WTC11 (cell line): ENCODE measurements around the gene ANTXR2. TPM values are rescaled to one million over a fixed set of nuclear protein-coding genes. Genes with fewer than 3 reads are reported as not detected.
A peak's percentile ranks its signal among the peaks of the same experiment; 100 is the strongest.

ENCODE experiments used
- ATAC-seq: fragments of 200-7000 bp; cut with Tn5 transposase; 2 replicates; pipeline ENCODE4 v1.10.0; 2021; ENCODE audit warnings: mild to moderate bottlenecking, moderate library complexity
- CTCF ChIA-PET: fragments of 300-600 bp; sonication (Branson Sonifier 250); formaldehyde crosslinking; loops from one replicate; lab custom pipeline; 2021; ENCODE audit warnings: antibody characterized with exemption; lab: Charles Lee
- POLR2A ChIA-PET: fragments of 350-600 bp; sonication (Branson Sonifier 250); formaldehyde crosslinking; loops from one replicate; lab custom pipeline; 2021; ENCODE audit warnings: antibody characterized with exemption; lab: Charles Lee
- DNase-seq: peaks from one replicate; pipeline ENCODE4 v3.0.0; 2021; ENCODE audit warnings: low spot score
- H3K27ac Mint-ChIP-seq: 2 replicates; pipeline ENCODE4 v1.8.0; 2021; ENCODE audit warnings: mixed read lengths
- H3K27me3 Mint-ChIP-seq: 2 replicates; pipeline ENCODE4 v1.8.0; 2021; ENCODE audit warnings: low read depth, mild to moderate bottlenecking, moderate library complexity, mixed read lengths
- H3K36me3 Mint-ChIP-seq: 2 replicates; pipeline ENCODE4 v1.8.0; 2021; ENCODE audit warnings: mixed read lengths
- H3K4me1 Mint-ChIP-seq: 2 replicates; pipeline ENCODE4 v1.8.0; 2022; ENCODE audit warnings: mixed read lengths
- H3K4me3 Mint-ChIP-seq: 2 replicates; pipeline ENCODE4 v1.8.0; 2021; ENCODE audit warnings: mild to moderate bottlenecking, moderate library complexity, mixed read lengths
- H3K9me3 Mint-ChIP-seq: 2 replicates; pipeline ENCODE4 v1.8.0; 2021; ENCODE audit warnings: mixed read lengths
- CDX4 ChIP-seq: fragments of 250-450 bp; sonication (Bioruptor Pico); IDR thresholded peaks from 2 replicates; pipeline ENCODE4 v1.9.0; 2021; ENCODE audit warnings: moderate library complexity, mild to moderate bottlenecking, inconsistent platforms, borderline replicate concordance
- CREM ChIP-seq: sonication (generic); formaldehyde crosslinking; IDR thresholded peaks from 2 replicates; pipeline ENCODE4 v1.8.1; 2022; ENCODE audit warnings: mild to moderate bottlenecking, missing genetic modification reagents, moderate library complexity
- E2F1 ChIP-seq: sonication (generic); formaldehyde crosslinking; IDR thresholded peaks from 2 replicates; pipeline ENCODE4 v1.8.0; 2022; ENCODE audit warnings: mild to moderate bottlenecking, missing genetic modification reagents
- IRF2 ChIP-seq: sonication (generic); formaldehyde crosslinking; IDR thresholded peaks from 2 replicates; pipeline ENCODE4 v1.8.0; 2022; ENCODE audit warnings: low read depth, missing genetic modification reagents, borderline replicate concordance
- KAT7 ChIP-seq: sonication (generic); formaldehyde crosslinking; IDR thresholded peaks from 2 replicates; pipeline ENCODE4 v1.8.1; 2023; ENCODE audit warnings: missing genetic modification reagents, mild to moderate bottlenecking, borderline replicate concordance
- MXD4 ChIP-seq: fragments of 250-450 bp; sonication (Bioruptor Pico); IDR thresholded peaks from 2 replicates; pipeline ENCODE4 v1.8.0; 2021; ENCODE audit warnings: mild to moderate bottlenecking, moderate library complexity, borderline replicate concordance
- NR1H2 ChIP-seq: sonication (generic); formaldehyde crosslinking; IDR thresholded peaks from 2 replicates; pipeline ENCODE4 v1.9.0; 2021; ENCODE audit warnings: mild to moderate bottlenecking, moderate library complexity, missing genetic modification reagents
- PRDM15 ChIP-seq: sonication (generic); formaldehyde crosslinking; IDR thresholded peaks from 2 replicates; pipeline ENCODE4 v1.8.0; 2022; ENCODE audit warnings: missing genetic modification reagents
- TEAD1 ChIP-seq: sonication (generic); formaldehyde crosslinking; IDR thresholded peaks from 2 replicates; pipeline ENCODE4 v1.8.0; 2022; ENCODE audit warnings: mild to moderate bottlenecking, missing genetic modification reagents
- TEAD4 ChIP-seq: sonication (generic); formaldehyde crosslinking; IDR thresholded peaks from 2 replicates; pipeline ENCODE4 v1.8.0; 2022; ENCODE audit warnings: mild to moderate bottlenecking, missing genetic modification reagents
- USF1 ChIP-seq: sonication (generic); formaldehyde crosslinking; IDR thresholded peaks from 2 replicates; pipeline ENCODE4 v1.8.0; 2022; ENCODE audit warnings: mild to moderate bottlenecking, missing genetic modification reagents
- ZNF396 ChIP-seq: fragments of 250-450 bp; sonication (Bioruptor Pico); IDR thresholded peaks from 2 replicates; pipeline ENCODE4 v1.8.0; 2021; ENCODE audit warnings: mild to moderate bottlenecking, moderate library complexity, borderline replicate concordance
- total RNA-seq: library from RNA; stranded (reverse); gene quantifications from 3 replicates; pipeline ENCODE4 v1.2.3, GENCODE V29; 2021
- TF ChIP-seq, protein P1 (sequence below): sonication (generic); formaldehyde crosslinking; IDR thresholded peaks from 2 replicates; pipeline ENCODE4 v1.8.1; 2023; ENCODE audit warnings: mild to moderate bottlenecking, moderate library complexity, missing genetic modification reagents
- TF ChIP-seq, protein P2 (sequence below): sonication (generic); formaldehyde crosslinking; IDR thresholded peaks from 2 replicates; pipeline ENCODE4 v1.8.1; 2023; ENCODE audit warnings: mild to moderate bottlenecking, missing genetic modification reagents
- TF ChIP-seq, protein P3 (sequence below): fragments of 250-450 bp; sonication (Bioruptor Pico); IDR thresholded peaks from 2 replicates; pipeline ENCODE4 v1.9.0; 2021; ENCODE audit warnings: mild to moderate bottlenecking
- TF ChIP-seq, protein P4 (sequence below): sonication (generic); formaldehyde crosslinking; IDR thresholded peaks from 2 replicates; pipeline ENCODE4 v1.8.1; 2023; ENCODE audit warnings: mild to moderate bottlenecking, missing genetic modification reagents
- TF ChIP-seq, protein P5 (sequence below): sonication (generic); formaldehyde crosslinking; IDR thresholded peaks from 2 replicates; pipeline ENCODE4 v1.8.1; 2023; ENCODE audit warnings: mild to moderate bottlenecking, missing genetic modification reagents, moderate library complexity
- TF ChIP-seq, protein P6 (sequence below): sonication (generic); formaldehyde crosslinking; IDR thresholded peaks from 2 replicates; pipeline ENCODE4 v1.8.1; 2023; ENCODE audit warnings: mild to moderate bottlenecking, missing genetic modification reagents, moderate library complexity

The ANTXR2 gene
- total RNA-seq, 1 experiment from 2014 or later = 9.9 TPM

GRCh38 chr4:80071604-80072227 lies 1.3 kb downstream of the ANTXR2 start:
- ChIA-PET POLR2A (interaction anchor here (1.5 kb wide), 1 partner anchor 11 kb away, joined by 4 read pairs; no protein-coding TSS in a partner anchor), CTCF (interaction anchor here (1.1 to 2.1 kb wide), 2 partner anchors 107 to 112 kb away, joined by 3 to 13 read pairs; no protein-coding TSS in a partner anchor)
- H3K27ac Mint-ChIP-seq = no peak overlapping the region
- H3K4me3 Mint-ChIP-seq = peak overlapping the region; percentile 95
- ATAC-seq (peak; percentile 28), DNase-seq (no peak)
- H3K9me3 Mint-ChIP-seq = peaks cover 11% of the 10 kb centered on the region
- peaks cover 36% of the 10 kb centered on the region for H3K27me3 Mint-ChIP-seq
- H3K36me3 Mint-ChIP-seq = peaks cover 6% of the 10 kb centered on the region; the same call in 1 of the 2 replicates
- TF ChIP-seq ZNF396 = no peak
- no peak for TF ChIP-seq NR1H2
- TF ChIP-seq, protein P1, sequence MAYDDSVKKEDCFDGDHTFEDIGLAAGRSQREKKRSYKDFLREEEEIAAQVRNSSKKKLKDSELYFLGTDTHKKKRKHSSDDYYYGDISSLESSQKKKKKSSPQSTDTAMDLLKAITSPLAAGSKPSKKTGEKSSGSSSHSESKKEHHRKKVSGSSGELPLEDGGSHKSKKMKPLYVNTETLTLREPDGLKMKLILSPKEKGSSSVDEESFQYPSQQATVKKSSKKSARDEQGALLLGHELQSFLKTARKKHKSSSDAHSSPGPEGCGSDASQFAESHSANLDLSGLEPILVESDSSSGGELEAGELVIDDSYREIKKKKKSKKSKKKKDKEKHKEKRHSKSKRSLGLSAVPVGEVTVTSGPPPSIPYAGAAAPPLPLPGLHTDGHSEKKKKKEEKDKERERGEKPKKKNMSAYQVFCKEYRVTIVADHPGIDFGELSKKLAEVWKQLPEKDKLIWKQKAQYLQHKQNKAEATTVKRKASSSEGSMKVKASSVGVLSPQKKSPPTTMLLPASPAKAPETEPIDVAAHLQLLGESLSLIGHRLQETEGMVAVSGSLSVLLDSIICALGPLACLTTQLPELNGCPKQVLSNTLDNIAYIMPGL (CRISPR knock-in tag) = no peak
- no peak for TF ChIP-seq KAT7 (CRISPR knock-in tag)
- TF ChIP-seq, protein P2, sequence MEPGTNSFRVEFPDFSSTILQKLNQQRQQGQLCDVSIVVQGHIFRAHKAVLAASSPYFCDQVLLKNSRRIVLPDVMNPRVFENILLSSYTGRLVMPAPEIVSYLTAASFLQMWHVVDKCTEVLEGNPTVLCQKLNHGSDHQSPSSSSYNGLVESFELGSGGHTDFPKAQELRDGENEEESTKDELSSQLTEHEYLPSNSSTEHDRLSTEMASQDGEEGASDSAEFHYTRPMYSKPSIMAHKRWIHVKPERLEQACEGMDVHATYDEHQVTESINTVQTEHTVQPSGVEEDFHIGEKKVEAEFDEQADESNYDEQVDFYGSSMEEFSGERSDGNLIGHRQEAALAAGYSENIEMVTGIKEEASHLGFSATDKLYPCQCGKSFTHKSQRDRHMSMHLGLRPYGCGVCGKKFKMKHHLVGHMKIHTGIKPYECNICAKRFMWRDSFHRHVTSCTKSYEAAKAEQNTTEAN (CRISPR knock-in tag) = no peak
- no peak for TF ChIP-seq USF1 (CRISPR knock-in tag)
- peaks cover 23% of the 10 kb centered on the region for H3K4me1 Mint-ChIP-seq

GRCh38 chr4:80070880-80071603 lies 2.0 kb downstream of the ANTXR2 start:
- H3K36me3 Mint-ChIP-seq = peaks cover 6% of the 10 kb centered on the region; the same call in 1 of the 2 replicates
- peaks cover 35% of the 10 kb centered on the region for H3K27me3 Mint-ChIP-seq
- DNase-seq (no peak), ATAC-seq (no peak)
- peak overlapping the region; percentile 95 for H3K4me3 Mint-ChIP-seq
- peaks cover 23% of the 10 kb centered on the region for H3K4me1 Mint-ChIP-seq
- no peak overlapping the region for H3K27ac Mint-ChIP-seq
- CTCF ChIA-PET = interaction anchor here (2.1 kb wide), 1 partner anchor 113 kb away, joined by 13 read pairs; no protein-coding TSS in a partner anchor
- H3K9me3 Mint-ChIP-seq = peaks cover 11% of the 10 kb centered on the region
- TF ChIP-seq, protein P3, sequence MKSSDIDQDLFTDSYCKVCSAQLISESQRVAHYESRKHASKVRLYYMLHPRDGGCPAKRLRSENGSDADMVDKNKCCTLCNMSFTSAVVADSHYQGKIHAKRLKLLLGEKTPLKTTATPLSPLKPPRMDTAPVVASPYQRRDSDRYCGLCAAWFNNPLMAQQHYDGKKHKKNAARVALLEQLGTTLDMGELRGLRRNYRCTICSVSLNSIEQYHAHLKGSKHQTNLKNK = no peak
- TF ChIP-seq ZNF396 (no peak), TEAD1 (CRISPR knock-in tag) (no peak), PRDM15 (CRISPR knock-in tag) (no peak), MXD4 (no peak), IRF2 (CRISPR knock-in tag) (no peak), CREM (CRISPR knock-in tag) (no peak), CDX4 (CRISPR knock-in tag) (no peak), E2F1 (no peak), TEAD4 (CRISPR knock-in tag) (no peak)
- TF ChIP-seq, protein P4, sequence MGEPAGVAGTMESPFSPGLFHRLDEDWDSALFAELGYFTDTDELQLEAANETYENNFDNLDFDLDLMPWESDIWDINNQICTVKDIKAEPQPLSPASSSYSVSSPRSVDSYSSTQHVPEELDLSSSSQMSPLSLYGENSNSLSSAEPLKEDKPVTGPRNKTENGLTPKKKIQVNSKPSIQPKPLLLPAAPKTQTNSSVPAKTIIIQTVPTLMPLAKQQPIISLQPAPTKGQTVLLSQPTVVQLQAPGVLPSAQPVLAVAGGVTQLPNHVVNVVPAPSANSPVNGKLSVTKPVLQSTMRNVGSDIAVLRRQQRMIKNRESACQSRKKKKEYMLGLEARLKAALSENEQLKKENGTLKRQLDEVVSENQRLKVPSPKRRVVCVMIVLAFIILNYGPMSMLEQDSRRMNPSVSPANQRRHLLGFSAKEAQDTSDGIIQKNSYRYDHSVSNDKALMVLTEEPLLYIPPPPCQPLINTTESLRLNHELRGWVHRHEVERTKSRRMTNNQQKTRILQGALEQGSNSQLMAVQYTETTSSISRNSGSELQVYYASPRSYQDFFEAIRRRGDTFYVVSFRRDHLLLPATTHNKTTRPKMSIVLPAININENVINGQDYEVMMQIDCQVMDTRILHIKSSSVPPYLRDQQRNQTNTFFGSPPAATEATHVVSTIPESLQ (CRISPR knock-in tag) = no peak
- TF ChIP-seq, protein P5, sequence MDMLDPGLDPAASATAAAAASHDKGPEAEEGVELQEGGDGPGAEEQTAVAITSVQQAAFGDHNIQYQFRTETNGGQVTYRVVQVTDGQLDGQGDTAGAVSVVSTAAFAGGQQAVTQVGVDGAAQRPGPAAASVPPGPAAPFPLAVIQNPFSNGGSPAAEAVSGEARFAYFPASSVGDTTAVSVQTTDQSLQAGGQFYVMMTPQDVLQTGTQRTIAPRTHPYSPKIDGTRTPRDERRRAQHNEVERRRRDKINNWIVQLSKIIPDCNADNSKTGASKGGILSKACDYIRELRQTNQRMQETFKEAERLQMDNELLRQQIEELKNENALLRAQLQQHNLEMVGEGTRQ (CRISPR knock-in tag) = no peak
- TF ChIP-seq, protein P6, sequence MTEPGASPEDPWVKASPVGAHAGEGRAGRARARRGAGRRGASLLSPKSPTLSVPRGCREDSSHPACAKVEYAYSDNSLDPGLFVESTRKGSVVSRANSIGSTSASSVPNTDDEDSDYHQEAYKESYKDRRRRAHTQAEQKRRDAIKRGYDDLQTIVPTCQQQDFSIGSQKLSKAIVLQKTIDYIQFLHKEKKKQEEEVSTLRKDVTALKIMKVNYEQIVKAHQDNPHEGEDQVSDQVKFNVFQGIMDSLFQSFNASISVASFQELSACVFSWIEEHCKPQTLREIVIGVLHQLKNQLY = no peak
- POLR2A ChIA-PET = no interaction called here
